Stimulated activated CD4-positive, alpha-beta T cell treated with anti-CD3 and anti-CD28 coated beads, Interleukin-4, amount 100 ng/mL, for 1 hour (primary cell): Measurements from ENCODE around the gene SPNS1.
A peak's percentile ranks its signal among the peaks of the same experiment; 100 is the strongest.
"Not testable (repeated sequence)": the region's sequence is repeated elsewhere in the genome, so short reads cannot be mapped to it uniquely, and the experiment has no call there.

ENCODE experiments used
- DNase-seq: peaks from one replicate; pipeline ENCODE4 v3.0.0-alpha.2; 2020

SPNS1 gene

DNA sequence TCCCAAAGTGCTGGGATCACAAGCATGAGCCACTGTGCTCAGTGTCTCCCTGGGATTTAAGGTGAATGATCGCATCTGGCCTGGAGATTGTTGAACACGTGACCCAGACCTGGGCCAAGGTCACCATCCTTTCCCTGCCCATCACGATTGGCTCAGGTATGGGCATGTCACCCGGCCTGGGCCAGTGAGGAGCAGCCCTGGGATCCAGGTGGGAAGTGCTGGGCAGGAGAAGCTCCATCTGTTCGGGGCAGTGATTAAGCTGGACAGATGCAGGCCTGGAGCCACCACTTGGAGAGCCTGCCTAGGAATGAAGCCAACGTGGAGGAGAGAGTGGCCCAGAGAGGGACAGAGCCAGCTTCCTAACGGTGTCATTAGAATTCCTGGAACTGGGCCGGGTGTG lies 17.1 kb downstream of the SPNS1 start:
- DNase-seq, result no peak

- DNase-seq, result no peak
These were observed 17.9 kb downstream of the SPNS1 start for GRCh38 chr16:28992496-28992895.

DNA sequence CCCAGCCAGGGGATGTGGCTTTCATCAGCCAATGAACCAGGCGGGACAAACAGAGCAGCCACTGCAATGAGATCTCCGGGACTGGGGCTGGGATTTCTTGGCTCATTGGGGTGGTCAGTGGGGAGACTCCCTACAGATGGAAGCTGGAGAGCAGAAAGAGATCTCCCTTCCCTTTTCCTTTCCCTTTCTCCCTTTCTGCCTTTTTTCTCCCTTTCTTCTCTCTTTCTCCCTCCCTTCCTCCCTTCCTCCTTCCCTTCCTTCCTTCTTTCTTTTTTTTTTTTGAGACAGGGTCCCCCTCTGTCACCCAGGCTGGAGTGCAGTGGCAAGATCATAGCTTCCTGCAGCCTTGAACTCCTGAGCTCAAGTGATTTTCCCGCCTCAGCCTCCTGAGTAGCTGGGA lies 24.3 kb downstream of the SPNS1 start:
- DNase-seq, result no peak

DNA sequence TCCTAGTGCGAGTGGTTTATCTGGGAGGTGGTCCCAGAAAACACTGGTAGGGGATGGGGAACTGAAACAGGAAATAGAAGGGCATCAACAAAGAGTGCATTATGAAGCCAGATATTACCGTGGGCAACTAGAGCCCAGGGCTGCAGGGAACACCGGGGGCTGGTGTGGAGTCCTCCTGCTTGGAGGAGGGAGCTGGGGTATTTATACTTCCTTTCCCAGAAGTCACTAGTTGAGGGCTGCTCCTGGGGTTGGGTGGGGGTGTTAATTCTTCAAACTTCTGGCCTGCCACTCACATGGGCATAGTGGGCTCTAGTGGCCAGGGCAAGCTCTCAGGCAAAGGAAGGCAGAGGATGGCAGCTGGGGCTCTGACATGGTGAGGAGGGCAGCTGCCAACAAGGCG lies 25.0 kb downstream of the SPNS1 start:
- no peak for DNase-seq

DNA sequence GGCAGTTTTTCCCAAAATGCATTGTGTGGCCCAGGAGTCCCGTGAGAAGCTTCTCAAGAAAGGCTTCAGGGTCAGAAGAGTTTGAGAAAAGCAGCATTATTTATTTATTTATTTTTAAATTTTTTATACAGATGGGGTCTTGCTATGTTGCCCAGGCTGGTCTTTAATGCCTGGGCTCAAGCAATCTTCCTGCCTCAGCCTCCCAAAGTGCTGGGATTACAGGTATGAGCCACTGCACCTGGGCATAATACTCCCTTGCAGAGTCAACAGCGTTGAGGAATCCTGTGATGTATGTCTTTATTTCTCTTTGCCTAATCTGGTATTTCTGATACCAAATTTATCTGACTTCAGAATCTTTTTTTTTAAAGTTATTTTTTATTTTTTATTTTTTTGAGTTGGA lies 25.4 kb downstream of the SPNS1 start:
- DNase-seq, result no peak

- DNase-seq, result not testable (repeated sequence)
These were observed 30.0 kb downstream of the SPNS1 start for GRCh38 chr16:29004496-29005139.

- DNase-seq, result peak; percentile 69
These were observed 33.4 kb downstream of the SPNS1 start for GRCh38 chr16:29007730-29008593.

DNA sequence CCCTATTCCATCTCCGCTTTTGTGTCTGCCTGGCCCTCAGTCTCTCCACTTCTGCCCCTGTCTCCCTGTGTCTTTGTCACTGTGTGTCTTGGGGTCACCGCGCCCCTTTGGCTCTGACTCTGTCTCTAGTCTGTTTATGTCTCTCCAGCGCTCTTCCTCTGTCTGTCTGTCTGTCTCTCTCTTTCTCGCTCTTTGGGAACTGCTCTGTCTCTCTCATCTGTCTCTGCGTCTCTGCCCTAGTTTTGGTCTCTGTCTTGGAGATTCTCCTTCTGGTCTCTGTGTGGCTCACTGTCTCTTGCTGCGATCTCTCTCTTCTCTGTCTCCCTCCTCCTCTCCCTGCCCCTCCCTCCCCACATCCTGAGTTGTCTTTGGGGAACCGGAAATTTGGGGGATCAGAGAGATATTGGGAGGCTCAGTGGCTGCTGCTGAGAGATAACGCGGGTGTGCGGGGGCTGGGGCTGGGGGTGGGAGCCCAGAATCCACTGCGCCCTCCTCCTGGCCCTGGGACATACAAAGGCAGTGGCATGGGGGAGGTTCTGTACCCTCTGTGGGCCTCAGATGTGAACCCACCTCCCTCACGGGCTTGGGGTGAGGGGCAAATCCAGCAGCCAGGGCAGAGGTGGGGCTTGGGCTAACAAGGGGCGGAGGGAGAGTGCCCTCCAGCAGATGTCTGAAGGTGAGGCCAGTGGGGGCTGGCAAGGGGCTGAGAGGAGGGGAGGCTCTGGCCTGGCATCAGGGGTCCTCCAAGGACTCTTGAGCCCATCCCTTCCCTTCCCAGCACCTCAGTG lies 34.7 kb downstream of the SPNS1 start:
- DNase-seq, result peak; percentile 55

- no peak for DNase-seq
These were observed 35.2 kb downstream of the SPNS1 start for GRCh38 chr16:29009838-29010166.

GRCh38 chr16:29011112-29011511 lies 36.5 kb downstream of the SPNS1 start:
- DNase-seq, result no peak

DNA sequence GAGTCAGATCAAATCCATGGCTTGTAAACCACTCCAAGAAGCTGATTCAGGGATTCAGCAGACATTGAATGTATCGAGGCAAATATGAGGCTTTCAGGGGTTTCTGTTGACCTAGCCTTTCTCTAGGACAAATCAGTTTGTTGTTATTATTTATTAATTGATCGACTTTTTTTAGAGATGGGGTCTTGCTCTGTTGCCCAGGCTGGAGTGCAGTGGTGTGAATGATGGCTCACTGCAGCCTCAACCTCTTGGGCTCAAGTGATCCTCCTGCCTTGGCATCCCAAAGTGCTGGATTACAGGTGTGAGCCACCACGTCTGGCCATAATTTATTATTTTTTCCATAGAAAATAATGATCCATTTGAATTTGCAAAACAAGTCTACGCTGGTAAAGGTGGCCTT lies 37.3 kb downstream of the SPNS1 start:
- no peak for DNase-seq

DNA sequence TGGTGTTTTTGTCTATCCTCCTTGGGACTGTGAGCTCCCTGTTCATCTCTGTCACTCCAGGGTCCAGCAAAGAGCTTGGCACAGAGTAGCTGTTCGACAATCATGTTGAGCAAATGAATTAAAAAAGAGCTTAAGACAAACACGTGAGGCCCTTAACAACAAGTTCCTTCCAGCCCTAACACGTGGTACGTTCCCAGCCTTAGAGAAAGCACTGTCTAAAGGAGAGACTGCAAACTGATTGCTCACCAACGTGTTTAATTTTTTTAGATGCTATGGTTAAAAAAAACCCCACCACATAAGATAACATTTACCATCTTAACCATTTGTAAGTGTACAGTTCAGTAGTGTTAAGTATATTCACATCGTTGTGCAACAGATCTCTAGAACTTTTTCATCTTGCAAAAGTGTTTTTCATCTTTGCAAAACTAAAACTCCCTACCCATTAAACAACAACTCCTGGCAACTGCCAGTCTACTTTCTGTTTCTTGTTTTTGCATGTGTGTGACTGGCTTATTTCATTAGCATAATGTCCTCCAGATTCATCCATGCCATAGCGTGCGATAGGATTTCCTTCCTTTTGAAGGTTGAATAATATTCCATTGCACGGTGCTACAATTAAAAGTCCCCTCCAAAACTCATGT lies 38.5 kb downstream of the SPNS1 start:
- DNase-seq, result no peak

DNA sequence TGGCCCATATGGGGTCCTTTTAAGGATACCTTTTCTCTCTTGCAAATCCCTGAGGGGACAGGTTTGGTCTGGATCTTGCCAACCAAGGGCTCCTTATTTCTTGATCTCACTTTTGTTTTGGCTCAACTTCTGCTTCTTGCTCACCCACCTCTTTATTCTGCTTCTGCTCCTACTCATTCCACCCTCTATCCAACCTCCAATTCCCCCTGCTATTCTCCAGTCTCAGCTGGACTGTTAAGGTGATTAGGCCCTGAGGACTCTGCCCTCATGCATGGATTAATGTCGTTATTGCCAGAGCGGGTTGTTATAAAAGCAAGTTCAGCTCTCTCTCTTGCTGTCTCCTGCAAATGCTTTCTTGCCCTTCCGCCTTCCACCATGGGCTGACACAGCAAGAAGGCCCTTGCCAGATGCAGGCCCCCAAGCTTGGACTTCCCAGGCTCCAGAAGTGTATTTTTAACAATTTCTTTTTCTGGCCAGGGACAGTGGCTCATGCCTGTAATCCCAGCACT lies 40.0 kb downstream of the SPNS1 start:
- no peak for DNase-seq

DNA sequence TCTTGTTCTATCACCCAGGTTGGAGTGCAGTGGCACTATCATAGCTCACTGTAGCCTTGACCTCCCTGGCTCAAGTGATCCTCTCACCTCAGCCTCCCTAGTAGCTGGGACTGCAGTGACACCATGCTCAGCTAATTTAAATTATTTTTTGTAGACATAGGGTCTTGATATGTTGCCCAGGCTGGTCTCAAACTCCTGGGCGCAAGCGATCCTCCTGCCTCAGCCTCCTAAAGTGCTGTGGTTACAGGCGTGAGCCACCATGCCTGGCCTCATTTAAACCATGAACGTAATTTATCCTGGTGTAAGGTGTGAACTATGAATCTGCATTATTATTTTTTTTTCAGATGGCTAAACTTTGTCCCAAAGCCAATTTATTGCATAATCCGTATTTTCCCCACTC lies 47.6 kb downstream of the SPNS1 start:
- no peak for DNase-seq

GRCh38 chr16:29023279-29024277 lies 49.0 kb downstream of the SPNS1 start:
- no peak for DNase-seq

DNA sequence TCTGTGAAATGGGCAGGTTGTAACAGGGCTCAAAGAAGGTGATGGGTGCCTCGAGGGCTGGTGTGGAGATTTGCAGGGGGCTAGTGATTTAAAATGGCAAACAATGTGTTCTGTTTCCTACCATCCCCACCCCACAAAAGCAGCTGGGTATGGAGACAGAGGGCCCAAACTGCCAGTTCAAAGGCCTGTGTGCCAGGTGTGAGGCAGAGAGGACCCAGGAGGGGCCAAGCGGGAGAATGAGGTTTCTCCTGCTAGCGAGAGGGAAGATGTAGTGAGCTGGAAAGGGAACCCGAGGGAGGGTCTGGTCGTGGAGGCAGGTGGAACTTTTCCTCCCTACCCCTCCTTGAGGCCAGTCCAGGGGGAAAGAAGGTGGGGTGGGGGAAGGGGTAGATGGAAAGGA lies 49.7 kb downstream of the SPNS1 start:
- no peak for DNase-seq

GRCh38 chr16:29025218-29025617 lies 50.6 kb downstream of the SPNS1 start:
- DNase-seq, result peak; percentile 27

DNA sequence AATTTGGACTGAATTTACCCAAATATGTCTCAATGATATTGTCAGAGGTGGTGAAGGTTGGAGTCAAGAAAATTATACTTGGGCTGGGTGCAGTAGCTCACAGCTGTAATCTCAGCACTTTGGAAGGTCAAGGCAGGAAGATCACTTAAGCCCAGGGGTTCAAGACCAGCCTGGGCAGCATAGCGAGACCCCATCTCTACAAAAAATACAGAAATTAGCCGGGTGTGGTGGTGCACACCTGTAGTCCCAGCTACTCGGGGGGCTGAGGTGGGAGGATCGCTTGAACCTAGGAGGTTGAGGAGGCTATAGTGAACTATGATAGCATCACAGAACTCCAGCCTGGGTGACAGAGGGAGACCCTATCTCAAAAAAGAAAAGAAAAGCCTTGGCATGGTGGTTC lies 51.2 kb downstream of the SPNS1 start:
- no peak for DNase-seq

DNA sequence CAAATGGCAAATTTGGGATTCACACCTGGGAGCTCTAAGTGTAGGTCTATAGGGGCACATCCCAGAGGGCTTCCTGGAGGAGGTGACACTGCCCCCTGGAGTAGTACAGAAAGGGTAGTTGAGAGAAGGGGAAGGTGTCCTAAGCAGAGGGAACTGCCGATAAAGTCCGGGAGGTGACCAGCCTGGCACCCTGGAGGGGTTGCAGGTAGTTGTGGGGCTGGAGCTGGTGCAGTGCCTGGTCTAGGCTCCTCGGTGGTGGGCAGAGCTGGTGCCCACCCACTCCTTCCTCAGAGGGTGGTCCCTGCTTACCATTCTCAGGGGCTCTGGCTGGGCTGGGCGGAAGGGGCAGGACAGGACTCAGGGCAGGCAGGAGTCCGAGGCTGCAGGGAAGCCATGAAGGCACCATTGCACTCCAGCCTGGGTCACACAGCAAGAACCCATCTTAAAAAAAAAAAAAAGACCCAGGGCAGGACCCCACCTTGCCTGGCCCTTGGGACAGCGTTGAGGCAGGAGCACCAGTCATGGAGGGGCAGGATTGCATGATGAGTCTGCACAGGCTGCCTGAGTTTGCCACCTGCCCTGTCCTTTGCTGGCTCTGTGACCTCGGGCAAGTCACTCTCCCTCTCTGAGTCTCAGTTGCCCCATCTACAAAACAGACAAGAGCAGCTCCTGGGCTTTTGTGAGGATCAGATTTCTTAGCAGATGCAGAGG lies 54.0 kb downstream of the SPNS1 start:
- DNase-seq, result no peak

- DNase-seq, result peak; percentile 93
These were observed 54.8 kb downstream of the SPNS1 start for GRCh38 chr16:29029168-29029994.
